ENCODE data around the gene MGAT4B. TPM values are rescaled to one million over a fixed set of nuclear protein-coding genes. Genes with fewer than 3 reads are reported as not detected.
"Not testable (repeated sequence)": the region's sequence is repeated elsewhere in the genome, so short reads cannot be mapped to it uniquely, and the experiment has no call there.

The MGAT4B gene
- total RNA-seq, 1 experiment from 2014 or later = 217 TPM

DNA sequence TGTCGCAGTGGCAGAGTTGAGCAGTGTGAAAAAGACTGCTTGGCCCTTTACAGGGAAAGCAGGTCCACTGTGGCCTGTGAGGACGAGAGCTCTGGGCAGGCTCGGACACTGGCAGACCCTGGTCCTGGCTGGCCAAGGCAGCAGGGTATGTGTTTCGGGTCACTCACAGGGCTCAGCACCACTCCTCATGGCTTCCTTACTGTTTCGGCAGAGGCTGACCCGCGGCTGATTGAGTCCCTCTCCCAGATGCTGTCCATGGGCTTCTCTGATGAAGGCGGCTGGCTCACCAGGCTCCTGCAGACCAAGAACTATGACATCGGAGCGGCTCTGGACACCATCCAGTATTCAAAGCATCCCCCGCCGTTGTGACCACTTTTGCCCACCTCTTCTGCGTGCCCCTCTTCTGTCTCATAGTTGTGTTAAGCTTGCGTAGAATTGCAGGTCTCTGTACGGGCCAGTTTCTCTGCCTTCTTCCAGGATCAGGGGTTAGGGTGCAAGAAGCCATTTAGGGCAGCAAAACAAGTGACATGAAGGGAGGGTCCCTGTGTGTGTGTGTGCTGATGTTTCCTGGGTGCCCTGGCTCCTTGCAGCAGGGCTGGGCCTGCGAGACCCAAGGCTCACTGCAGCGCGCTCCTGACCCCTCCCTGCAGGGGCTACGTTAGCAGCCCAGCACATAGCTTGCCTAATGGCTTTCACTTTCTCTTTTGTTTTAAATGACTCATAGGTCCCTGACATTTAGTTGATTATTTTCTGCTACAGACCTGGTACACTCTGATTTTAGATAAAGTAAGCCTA is 29.8 kb upstream of the MGAT4B start:
- no peak for DNase-seq
- Mint-ChIP-seq H3K4me1 (ENCODE audit: low read depth, unreplicated experiment) (no peaks in the 10 kb centered on the region), H3K27me3 (ENCODE audit: insufficient read depth, unreplicated experiment) (no peaks in the 10 kb centered on the region), H3K4me3 (ENCODE audit: unreplicated experiment) (no peak overlapping the region), H3K9me3 (ENCODE audit: unreplicated experiment) (no peaks in the 10 kb centered on the region), H3K36me3 (ENCODE audit: insufficient read depth, unreplicated experiment) (peaks cover 92% of the 10 kb centered on the region), H3K27ac (ENCODE audit: unreplicated experiment) (peak overlapping the region; percentile 23)
- intact Hi-C loops (cut with micrococcal nuclease; ENCODE audit: unreplicated experiment) = no loop called here
- H3K4me3 ChIP-seq (ENCODE audit: low read depth, low read length) = no peak overlapping the region
- ChIA-PET CTCF (no interaction called here), POLR2A (no interaction called here)
- TF ChIP-seq, protein P1, sequence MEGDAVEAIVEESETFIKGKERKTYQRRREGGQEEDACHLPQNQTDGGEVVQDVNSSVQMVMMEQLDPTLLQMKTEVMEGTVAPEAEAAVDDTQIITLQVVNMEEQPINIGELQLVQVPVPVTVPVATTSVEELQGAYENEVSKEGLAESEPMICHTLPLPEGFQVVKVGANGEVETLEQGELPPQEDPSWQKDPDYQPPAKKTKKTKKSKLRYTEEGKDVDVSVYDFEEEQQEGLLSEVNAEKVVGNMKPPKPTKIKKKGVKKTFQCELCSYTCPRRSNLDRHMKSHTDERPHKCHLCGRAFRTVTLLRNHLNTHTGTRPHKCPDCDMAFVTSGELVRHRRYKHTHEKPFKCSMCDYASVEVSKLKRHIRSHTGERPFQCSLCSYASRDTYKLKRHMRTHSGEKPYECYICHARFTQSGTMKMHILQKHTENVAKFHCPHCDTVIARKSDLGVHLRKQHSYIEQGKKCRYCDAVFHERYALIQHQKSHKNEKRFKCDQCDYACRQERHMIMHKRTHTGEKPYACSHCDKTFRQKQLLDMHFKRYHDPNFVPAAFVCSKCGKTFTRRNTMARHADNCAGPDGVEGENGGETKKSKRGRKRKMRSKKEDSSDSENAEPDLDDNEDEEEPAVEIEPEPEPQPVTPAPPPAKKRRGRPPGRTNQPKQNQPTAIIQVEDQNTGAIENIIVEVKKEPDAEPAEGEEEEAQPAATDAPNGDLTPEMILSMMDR (IDR thresholded peaks at IDR 0.05; ENCODE audit: insufficient read depth in 1 of 2, low read depth in 1 of 2, low read length in 1 of 2, severe bottlenecking in 1 of 2, unreplicated experiment in 1 of 2) = peak in 1 of 2 experiments; percentile 15
- no peaks in the 10 kb centered on the region for H3K9me3 ChIP-seq
- TSS peak; percentile 37 for BruUV-seq (replicated peaks)
- H3K27me3 ChIP-seq (replicated peaks; ENCODE audit: control insufficient read depth, insufficient read depth, low read length) = no peaks in the 10 kb centered on the region
- peaks cover 10% of the 10 kb centered on the region for H3K36me3 ChIP-seq (ENCODE audit: control insufficient read depth, insufficient read depth, low read length)
- H3K4me1 ChIP-seq = no peaks in the 10 kb centered on the region

DNA sequence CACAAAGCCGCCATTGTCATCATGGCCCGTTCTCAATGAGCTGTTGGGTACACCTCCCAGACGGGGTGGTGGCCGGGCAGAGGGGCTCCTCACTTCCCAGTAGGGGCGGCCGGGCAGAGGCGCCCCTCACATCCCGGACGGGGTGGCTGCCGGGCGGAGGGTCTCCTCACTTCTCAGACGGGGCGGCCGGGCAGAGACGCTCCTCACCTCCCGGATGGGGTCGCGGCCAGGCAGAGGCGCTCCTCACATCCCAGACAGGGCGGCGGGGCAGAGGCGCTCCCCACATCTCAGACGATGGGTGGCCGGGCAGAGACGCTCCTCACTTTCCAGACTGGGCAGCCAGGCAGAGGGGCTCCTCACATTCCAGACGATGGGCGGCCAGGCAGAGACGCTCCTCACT is 28.2 kb upstream of the MGAT4B start:
- H3K4me1 ChIP-seq; BruUV-seq (replicated peaks); CTCF ChIA-PET; DNase-seq; H3K27me3 ChIP-seq (replicated peaks; ENCODE audit: control insufficient read depth, insufficient read depth, low read length); H3K27ac Mint-ChIP-seq (ENCODE audit: unreplicated experiment); H3K4me1 Mint-ChIP-seq (ENCODE audit: low read depth, unreplicated experiment); intact Hi-C loops (cut with micrococcal nuclease; ENCODE audit: unreplicated experiment); H3K4me3 ChIP-seq (ENCODE audit: low read depth, low read length); H3K4me3 Mint-ChIP-seq (ENCODE audit: unreplicated experiment); H3K9me3 Mint-ChIP-seq (ENCODE audit: unreplicated experiment); H3K9me3 ChIP-seq; H3K27me3 Mint-ChIP-seq (ENCODE audit: insufficient read depth, unreplicated experiment): not testable (repeated sequence)
- H3K36me3 Mint-ChIP-seq (ENCODE audit: insufficient read depth, unreplicated experiment) = peaks cover 92% of the 10 kb centered on the region
- POLR2A ChIA-PET = interaction anchor here (0.6 kb wide), 1 partner anchor 12 kb away, joined by 8 read pairs; no protein-coding TSS in a partner anchor
- H3K36me3 ChIP-seq (ENCODE audit: control insufficient read depth, insufficient read depth, low read length) = peaks cover 10% of the 10 kb centered on the region

DNA sequence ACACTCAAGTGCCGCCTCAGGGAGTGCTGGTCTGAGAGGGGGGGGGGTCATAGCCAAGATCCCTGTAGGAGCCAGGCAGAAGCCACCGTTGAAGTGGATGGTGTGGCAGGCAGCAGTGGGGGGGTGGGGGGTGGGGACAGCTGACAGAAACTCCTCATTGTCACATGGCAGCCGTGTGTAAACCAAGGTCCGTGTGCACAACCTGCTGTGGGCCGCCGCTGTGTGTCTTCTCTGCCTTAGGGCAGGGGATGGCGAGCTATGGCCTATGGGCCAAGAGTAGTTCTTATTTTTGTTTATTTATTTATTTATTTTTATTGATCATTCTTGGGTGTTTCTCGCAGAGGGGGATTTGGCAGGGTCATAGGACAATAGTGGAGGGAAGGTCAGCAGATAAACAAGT is 27.5 kb upstream of the MGAT4B start:
- Histone ChIP-seq H3K27me3 (replicated peaks; ENCODE audit: control insufficient read depth, insufficient read depth, low read length) (no peaks in the 10 kb centered on the region), H3K4me3 (ENCODE audit: low read depth, low read length) (no peak overlapping the region), H3K36me3 (ENCODE audit: control insufficient read depth, insufficient read depth, low read length) (peaks cover 10% of the 10 kb centered on the region), H3K4me1 (no peaks in the 10 kb centered on the region), H3K9me3 (no peaks in the 10 kb centered on the region)
- Mint-ChIP-seq H3K36me3 (ENCODE audit: insufficient read depth, unreplicated experiment) (peaks cover 93% of the 10 kb centered on the region), H3K27ac (ENCODE audit: unreplicated experiment) (no peak overlapping the region), H3K9me3 (ENCODE audit: unreplicated experiment) (no peaks in the 10 kb centered on the region), H3K27me3 (ENCODE audit: insufficient read depth, unreplicated experiment) (no peaks in the 10 kb centered on the region), H3K4me3 (ENCODE audit: unreplicated experiment) (no peak overlapping the region), H3K4me1 (ENCODE audit: low read depth, unreplicated experiment) (no peaks in the 10 kb centered on the region)
- CTCF ChIA-PET = no interaction called here
- DNase-seq = no peak
- POLR2A ChIA-PET = interaction anchor here (0.6 kb wide), 1 partner anchor 11 kb away, joined by 8 read pairs; no protein-coding TSS in a partner anchor
- TF ChIP-seq, protein P1 (IDR thresholded peaks at IDR 0.05; ENCODE audit: insufficient read depth in 1 of 2, low read depth in 1 of 2, low read length in 1 of 2, severe bottlenecking in 1 of 2, unreplicated experiment in 1 of 2) = no peak
- intact Hi-C loops (cut with micrococcal nuclease; ENCODE audit: unreplicated experiment) = no loop called here
- BruUV-seq (replicated peaks) = no TSS peak
